SU-DHL-6 (cell line): ENCODE data around the gene LCOR.

Source experiments
- H2AFZ ChIP-seq: fragments of 200-600 bp; sonication (generic); 2 replicates; pipeline ENCODE4 v1.6.1; 2014; ENCODE audit warnings: low read depth, mild to moderate bottlenecking, moderate library complexity, mixed read lengths, antibody characterized with exemption, low read length; ENCODE audit not compliant: severe bottlenecking
- H3F3A ChIP-seq: fragments of 200-600 bp; shearing (Covaris generic); 2 replicates; pipeline ENCODE4 v1.6.0; 2016; ENCODE audit warnings: antibody characterized with exemption, mild to moderate bottlenecking; ENCODE audit not compliant: insufficient read depth
- H3K27ac ChIP-seq: fragments of 200-600 bp; sonication (generic); 2 replicates; pipeline ENCODE4 v1.5.1; 2016; ENCODE audit warnings: low read depth, mild to moderate bottlenecking, low read length, moderate library complexity, mixed read lengths
- H3K27me3 ChIP-seq: fragments of 200-600 bp; sonication (generic), shearing (Covaris generic); 2 replicates; pipeline ENCODE4 v1.6.0; 2014; ENCODE audit warnings: mild to moderate bottlenecking, low read length
- H3K36me3 ChIP-seq: fragments of 200-600 bp; sonication (generic); 2 replicates; pipeline ENCODE4 v1.6.1; 2014; ENCODE audit warnings: mild to moderate bottlenecking, low read length, mixed read lengths
- H3K4me2 ChIP-seq: fragments of 300-600, 200-600 bp; shearing (Covaris generic), sonication (generic); 2 replicates; pipeline ENCODE4 v1.6.0; 2014; ENCODE audit warnings: low read length, low read depth, mild to moderate bottlenecking; ENCODE audit not compliant: poor library complexity, severe bottlenecking
- H3K4me3 ChIP-seq: fragments of 200-600 bp; sonication (generic); 2 replicates; pipeline ENCODE4 v1.5.1; 2014; ENCODE audit warnings: antibody characterized with exemption, low read length, mild to moderate bottlenecking, mixed read lengths; ENCODE audit not compliant: insufficient read depth, poor library complexity, severe bottlenecking
- H3K79me2 ChIP-seq: fragments of 200-600 bp; sonication (generic); 2 replicates; pipeline ENCODE4 v1.6.1; 2014; ENCODE audit warnings: mild to moderate bottlenecking, low read length, moderate library complexity; ENCODE audit not compliant: insufficient read depth
- H3K9ac ChIP-seq: fragments of 200-600 bp; sonication (generic); 2 replicates; pipeline ENCODE4 v1.7.0; 2014; ENCODE audit warnings: mild to moderate bottlenecking, low read length
- H3K9me2 ChIP-seq: fragments of 200-600 bp; sonication (generic); replicated peaks from 2 replicates; pipeline ENCODE4 v1.6.1; 2014; ENCODE audit warnings: low read length; ENCODE audit not compliant: insufficient read depth
- H3K9me3 ChIP-seq: fragments of 200-600 bp; sonication (generic); 2 replicates; pipeline ENCODE4 v1.6.1; 2014; ENCODE audit warnings: low read length, mixed read lengths; ENCODE audit not compliant: insufficient read depth
- H4K20me1 ChIP-seq: fragments of 200-600 bp; sonication (generic); 2 replicates; pipeline ENCODE4 v1.6.1; 2014; ENCODE audit warnings: low read depth, mild to moderate bottlenecking, antibody characterized with exemption, low read length, moderate library complexity, mixed read lengths
- CTCF ChIP-seq: fragments of 200-600 bp; sonication (generic); IDR thresholded peaks from one replicate; pipeline ENCODE4 v1.5.1; 2017; ENCODE audit warnings: antibody characterized with exemption, mild to moderate bottlenecking, low read length, moderate library complexity; ENCODE audit not compliant: insufficient read depth, poor library complexity, severe bottlenecking
- EZH2phosphoT487 ChIP-seq: fragments of 200-600 bp; sonication (generic), shearing (Covaris generic); conservative IDR thresholded peaks from 2 replicates; pipeline ENCODE4 v1.6.1; 2018; ENCODE audit warnings: mild to moderate bottlenecking, antibody characterized with exemption, low read length, moderate library complexity, mixed read lengths

The LCOR gene

DNA sequence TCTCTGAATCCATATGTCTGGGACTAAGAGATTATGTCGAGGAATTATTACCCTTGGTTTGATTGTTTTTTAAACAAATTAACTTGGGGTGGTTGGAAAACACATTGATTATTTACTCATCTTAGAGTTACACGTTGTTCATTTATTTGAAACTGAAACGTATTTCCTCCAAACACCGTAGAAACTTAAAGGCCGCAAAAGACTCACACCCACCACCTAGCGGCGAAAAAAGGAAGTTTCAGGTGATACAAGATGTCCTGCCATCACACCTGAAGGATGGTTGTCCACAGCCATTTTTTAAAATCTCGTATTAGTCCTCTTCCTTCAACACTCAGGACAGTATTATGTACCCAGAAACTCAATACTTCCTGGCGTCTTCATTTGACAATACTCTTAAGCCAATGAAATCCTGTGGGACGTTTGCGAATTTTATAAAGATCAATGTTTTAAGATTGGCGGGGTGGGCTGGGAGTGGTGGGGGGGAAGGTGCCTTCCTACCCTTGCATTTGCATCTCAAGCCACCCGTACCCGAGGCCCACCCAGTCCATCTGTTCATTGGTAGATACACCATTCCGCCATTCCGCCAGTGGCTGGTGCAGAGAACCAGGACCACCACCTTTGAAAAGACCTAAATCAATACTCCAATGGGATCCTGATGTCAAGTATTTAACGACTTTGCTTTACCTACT lies 1.4 kb upstream of the LCOR start:
- H3K27me3 ChIP-seq, result no peaks in the 10 kb centered on the region
- H3K79me2 ChIP-seq, result peaks cover 30% of the 10 kb centered on the region
- no peak for TF ChIP-seq EZH2phosphoT487
- peak; percentile 60 for TF ChIP-seq CTCF
- peak overlapping the region; percentile 92 for H2AFZ ChIP-seq
- H3K9me3 ChIP-seq, result no peaks in the 10 kb centered on the region
- H3K36me3 ChIP-seq, result no peaks in the 10 kb centered on the region
- H3K27ac ChIP-seq, result peak overlapping the region; percentile 90
- peak overlapping the region; percentile 98 for H3K4me2 ChIP-seq
- H3K9ac ChIP-seq, result peak overlapping the region; percentile 84; the same call in 1 of the 2 replicates
- H3K9me2 ChIP-seq, result no peaks in the 10 kb centered on the region
- H3K4me3 ChIP-seq, result peak overlapping the region; percentile 63
- peaks cover 21% of the 10 kb centered on the region; the same call in 1 of the 2 replicates for H4K20me1 ChIP-seq
- peaks cover 10% of the 10 kb centered on the region for H3F3A ChIP-seq

DNA sequence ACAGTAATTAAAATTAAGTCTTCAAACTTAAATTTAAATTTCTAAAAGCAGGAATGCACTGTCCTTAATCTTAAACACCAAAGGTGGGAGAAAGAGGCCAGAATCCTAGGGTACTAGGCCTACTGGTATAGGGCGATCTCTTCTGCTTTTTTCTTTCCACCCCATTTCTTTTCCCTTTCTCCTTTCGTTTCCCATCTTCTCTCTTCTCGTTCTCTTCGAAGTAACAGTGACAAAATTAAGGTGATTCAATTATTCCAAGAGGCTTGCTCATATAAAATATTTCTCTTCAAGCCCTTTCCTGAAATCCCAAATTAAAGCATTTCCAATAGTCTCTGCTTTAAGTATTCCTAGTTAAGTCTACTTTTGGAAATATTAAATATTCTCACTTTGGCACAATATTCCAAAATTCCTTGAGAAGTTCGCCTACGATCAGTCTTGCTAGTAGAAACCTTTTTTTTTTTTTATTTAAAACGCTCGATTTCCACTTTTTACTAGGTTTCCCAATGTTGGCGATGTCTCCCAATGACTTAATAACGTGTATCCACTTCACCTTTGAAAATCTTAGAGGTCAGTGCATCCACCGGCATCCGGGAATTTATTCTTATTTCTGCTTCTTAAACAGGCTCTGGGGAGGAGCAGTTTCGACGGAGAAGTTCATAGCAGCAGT lies 765 bp upstream of the LCOR start:
- Histone ChIP-seq H3K27ac (peak overlapping the region; percentile 90), H3K4me3 (peak overlapping the region; percentile 63), H3K9ac (peak overlapping the region; percentile 84), H3K9me2 (no peaks in the 10 kb centered on the region), H3K79me2 (peaks cover 37% of the 10 kb centered on the region), H3K36me3 (no peaks in the 10 kb centered on the region), H3K9me3 (no peaks in the 10 kb centered on the region), H3K27me3 (no peaks in the 10 kb centered on the region), H4K20me1 (peaks cover 22% of the 10 kb centered on the region; the same call in 1 of the 2 replicates), H3K4me2 (peak overlapping the region; percentile 98), H2AFZ (peak overlapping the region; percentile 92), H3F3A (peaks cover 10% of the 10 kb centered on the region)
- no peak for TF ChIP-seq EZH2phosphoT487
- TF ChIP-seq CTCF, result no peak

DNA sequence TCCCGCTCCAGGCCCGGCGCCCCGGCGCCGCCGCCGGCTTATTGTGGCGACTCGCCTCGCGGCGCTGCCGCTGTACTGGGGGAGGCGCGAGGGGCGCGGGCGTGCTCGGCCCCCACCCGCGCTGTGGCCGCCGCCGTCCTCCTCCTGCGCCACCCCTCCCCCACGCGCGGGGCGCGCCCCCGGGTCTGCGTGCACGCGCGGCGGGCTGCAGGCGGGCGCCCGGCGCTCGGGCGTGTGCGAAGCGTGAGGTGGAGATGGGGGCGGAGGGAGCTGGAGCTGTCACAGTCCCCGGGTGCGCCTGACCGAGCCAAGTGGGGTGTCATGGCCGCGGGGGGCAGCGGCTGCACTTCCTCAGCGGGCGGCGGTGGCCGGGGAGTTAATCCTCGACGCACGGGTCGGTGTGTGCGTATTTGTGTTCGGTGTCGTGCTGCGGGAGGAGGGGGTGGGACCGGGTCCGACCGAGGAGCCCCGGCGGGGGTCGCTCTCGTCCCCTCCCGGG lies 672 bp downstream of the LCOR start:
- peaks cover 51% of the 10 kb centered on the region for H3K79me2 ChIP-seq
- H3K27ac ChIP-seq, result peak overlapping the region; percentile 90
- no peak overlapping the region for H2AFZ ChIP-seq

More for the DNA sequence above, 672 bp downstream of the LCOR start:
- TF ChIP-seq CTCF (no peak), EZH2phosphoT487 (no peak)
- Histone ChIP-seq H3K4me3 (peak overlapping the region; percentile 89), H3K9me3 (no peaks in the 10 kb centered on the region), H4K20me1 (peaks cover 31% of the 10 kb centered on the region; the same call in 1 of the 2 replicates), H3K27me3 (no peaks in the 10 kb centered on the region), H3K36me3 (no peaks in the 10 kb centered on the region), H3K4me2 (peak overlapping the region; percentile 99), H3F3A (peaks cover 10% of the 10 kb centered on the region), H3K9me2 (no peaks in the 10 kb centered on the region), H3K9ac (peak overlapping the region; percentile 84)
